Upper lobe of left lung (tissue), 4 donors: ENCODE results near the gene C1orf159.

Source experiments
- CTCF ChIP-seq, 6 experiments: fragments of 450-650 bp in 4 of 6; fragments of 200-600 bp in 2 of 6; sonication (generic) in 2 of 6; IDR thresholded peaks; one replicate each; pipeline ENCODE4 v1.5.1; 2016 to 2019; ENCODE audit warnings: antibody characterized with exemption in 6 of 6
- POLR2A ChIP-seq, 4 donors: fragments of 450-650 bp; IDR thresholded peaks; one replicate each; pipeline ENCODE4 v1.5.1; 2016 to 2017; ENCODE audit warnings: antibody characterized with exemption in 4 of 4, mild to moderate bottlenecking in 2 of 4

DNA sequence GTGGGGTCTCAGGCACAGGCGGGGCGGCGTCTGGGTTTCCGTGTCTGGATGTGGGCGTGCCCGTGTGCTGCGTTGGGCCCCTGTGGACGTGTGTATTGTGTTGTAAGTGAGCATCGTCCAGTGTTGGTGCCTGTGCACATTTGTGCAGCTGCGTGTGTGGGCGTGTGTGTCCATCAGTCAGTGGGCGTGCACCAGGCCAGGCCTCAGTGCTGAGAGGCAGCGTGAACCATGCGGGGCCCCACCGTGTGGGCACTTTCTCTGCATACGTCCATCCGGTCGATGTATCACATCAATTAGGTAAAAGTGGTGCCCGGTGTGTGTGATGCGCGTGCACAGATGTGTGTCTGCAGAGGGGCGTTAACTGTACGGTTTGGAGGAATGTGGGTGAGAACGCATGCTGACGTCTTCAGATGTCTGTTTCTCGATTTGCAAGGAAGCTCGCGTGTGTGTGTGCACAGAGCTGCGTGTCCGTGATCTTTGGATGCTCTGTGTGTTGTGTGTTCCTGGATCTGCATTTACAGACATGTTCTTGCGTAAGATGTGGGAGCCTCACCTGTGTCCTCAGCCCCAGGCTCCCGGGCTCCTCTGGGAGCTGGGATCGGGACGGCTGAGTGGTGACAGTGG lies 71.3 kb downstream of the C1orf159 start:
- TF ChIP-seq POLR2A (IDR thresholded peaks at IDR 0.05) (no peak), CTCF (IDR thresholded peaks at IDR 0.05) (no peak)
